MM.1S (cell line): ENCODE measurements around the gene MKRN2.

Source experiments
- CTCF ChIP-seq: fragments of 300-600 bp; sonication (generic); IDR thresholded peaks from 2 replicates; pipeline ENCODE4 v1.5.1; 2016; ENCODE audit warnings: antibody characterized with exemption, low read length, mixed read lengths
- EZH2 ChIP-seq: fragments of 300-600 bp; sonication (generic); optimal IDR thresholded peaks from 2 replicates; pipeline ENCODE3; 2017; ENCODE audit warnings: low read depth, mild to moderate bottlenecking, antibody characterized with exemption, low read length, mixed read lengths

- no peak for TF ChIP-seq CTCF
- TF ChIP-seq EZH2, result no peak
Measured at GRCh38 chr3:12568747-12569146, 11.9 kb downstream of the MKRN2 start.
